GM19468 (cell line): ENCODE data around the gene ASL.
A peak's percentile ranks its signal among the peaks of the same experiment; 100 is the strongest.
"Not testable (repeated sequence)": the region's sequence is repeated elsewhere in the genome, so short reads cannot be mapped to it uniquely, and the experiment has no call there.

ENCODE experiments used
- ATAC-seq: cut with Tn5 transposase; IDR thresholded peaks from one replicate; pipeline ENCODE4 v1.9.1; 2021; ENCODE audit warnings: mild to moderate bottlenecking, moderate library complexity, moderate number of reproducible peaks; ENCODE audit not compliant: unreplicated experiment; ENCODE audit errors: extremely low read depth

The ASL gene

GRCh38 chr7:66075590-66076461 is at the start of gene ASL:
Gene ASL (plus strand): TSS chr7:66075819. CDS start chr7:66076082, 263 bp downstream.
- peak; percentile 98 for ATAC-seq

GRCh38 chr7:66028342-66028741 is 47.3 kb upstream of the ASL start:
- ATAC-seq: not testable (repeated sequence)

- ATAC-seq: no peak
These were observed 41.9 kb upstream of the ASL start for GRCh38 chr7:66033471-66034385.

GRCh38 chr7:66034436-66035010 is 41.1 kb upstream of the ASL start:
- not testable (repeated sequence) for ATAC-seq

- no peak for ATAC-seq
These were observed 39.2 kb upstream of the ASL start for GRCh38 chr7:66036382-66036781.

GRCh38 chr7:66036788-66037187 is 38.8 kb upstream of the ASL start:
- no peak for ATAC-seq

- ATAC-seq: peak; percentile 60
These were observed 36.4 kb upstream of the ASL start for GRCh38 chr7:66039094-66039670.

- no peak for ATAC-seq
These were observed 31.7 kb upstream of the ASL start for GRCh38 chr7:66043681-66044497.

- not testable (repeated sequence) for ATAC-seq
These were observed 31.1 kb upstream of the ASL start for GRCh38 chr7:66044498-66044854.

- ATAC-seq: no peak
These were observed 28.2 kb upstream of the ASL start for GRCh38 chr7:66047426-66047825.

- ATAC-seq: not testable (repeated sequence)
These were observed 25.7 kb upstream of the ASL start for GRCh38 chr7:66049886-66050285.

GRCh38 chr7:66050337-66050957 is 25.2 kb upstream of the ASL start:
- no peak for ATAC-seq

GRCh38 chr7:66050990-66051448 is 24.6 kb upstream of the ASL start:
- no peak for ATAC-seq

GRCh38 chr7:66052447-66052846 is 23.2 kb upstream of the ASL start:
- no peak for ATAC-seq

- no peak for ATAC-seq
These were observed 21.6 kb upstream of the ASL start for GRCh38 chr7:66054063-66054462.

- peak; percentile 49 for ATAC-seq
These were observed 20.2 kb upstream of the ASL start for GRCh38 chr7:66055321-66055956.

- ATAC-seq: no peak
These were observed 14.8 kb upstream of the ASL start for GRCh38 chr7:66060796-66061195.

- no peak for ATAC-seq
These were observed 5.9 kb upstream of the ASL start for GRCh38 chr7:66069732-66070131.
